ENCODE results near the gene ULBP2.

DNA sequence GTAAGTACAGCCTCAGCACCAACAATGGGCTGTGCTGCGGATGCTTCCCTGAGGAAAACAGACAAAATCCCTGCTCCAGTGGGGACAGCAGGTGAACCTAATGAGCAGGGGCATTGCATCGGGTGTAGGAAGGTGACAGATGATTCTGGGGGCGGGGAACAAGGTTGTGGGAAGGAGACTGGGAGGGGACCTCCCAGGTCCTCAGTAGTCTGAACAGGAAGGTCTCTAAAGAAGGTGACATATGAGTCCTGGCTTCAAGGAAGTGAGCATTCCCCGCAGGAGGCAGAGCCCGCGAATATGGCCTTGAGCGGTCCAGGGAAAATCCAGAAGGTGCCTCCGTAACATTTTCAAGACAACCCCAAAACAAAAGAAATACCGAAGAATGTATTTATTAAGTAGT lies 41.3 kb downstream of the ULBP2 start:
- TF ChIP-seq, protein P1, sequence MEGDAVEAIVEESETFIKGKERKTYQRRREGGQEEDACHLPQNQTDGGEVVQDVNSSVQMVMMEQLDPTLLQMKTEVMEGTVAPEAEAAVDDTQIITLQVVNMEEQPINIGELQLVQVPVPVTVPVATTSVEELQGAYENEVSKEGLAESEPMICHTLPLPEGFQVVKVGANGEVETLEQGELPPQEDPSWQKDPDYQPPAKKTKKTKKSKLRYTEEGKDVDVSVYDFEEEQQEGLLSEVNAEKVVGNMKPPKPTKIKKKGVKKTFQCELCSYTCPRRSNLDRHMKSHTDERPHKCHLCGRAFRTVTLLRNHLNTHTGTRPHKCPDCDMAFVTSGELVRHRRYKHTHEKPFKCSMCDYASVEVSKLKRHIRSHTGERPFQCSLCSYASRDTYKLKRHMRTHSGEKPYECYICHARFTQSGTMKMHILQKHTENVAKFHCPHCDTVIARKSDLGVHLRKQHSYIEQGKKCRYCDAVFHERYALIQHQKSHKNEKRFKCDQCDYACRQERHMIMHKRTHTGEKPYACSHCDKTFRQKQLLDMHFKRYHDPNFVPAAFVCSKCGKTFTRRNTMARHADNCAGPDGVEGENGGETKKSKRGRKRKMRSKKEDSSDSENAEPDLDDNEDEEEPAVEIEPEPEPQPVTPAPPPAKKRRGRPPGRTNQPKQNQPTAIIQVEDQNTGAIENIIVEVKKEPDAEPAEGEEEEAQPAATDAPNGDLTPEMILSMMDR (IDR thresholded peaks at IDR 0.05), result no peak
- TF ChIP-seq ZFX (IDR thresholded peaks at IDR 0.05; ENCODE audit: borderline replicate concordance), result no peak
